NCI-H2196 (cell line): Measurements from ENCODE around the gene LRBA.
A peak's percentile ranks its signal among the peaks of the same experiment; 100 is the strongest.

Experiments
- DNase-seq: peaks from one replicate; lab custom pipeline; 2025; ENCODE audit not compliant: unreplicated experiment; lab: John Stamatoyannopoulos, UW

Gene LRBA

GRCh38 chr4:150253965-150254630, 761.0 kb downstream of the LRBA start:
- no peak for DNase-seq

- no peak for DNase-seq
Observed at GRCh38 chr4:150253416-150253815, 761.7 kb downstream of the LRBA start.

- no peak for DNase-seq
Observed at GRCh38 chr4:150252741-150253140, 762.3 kb downstream of the LRBA start.

GRCh38 chr4:150252306-150252705, 762.8 kb downstream of the LRBA start:
- no peak for DNase-seq

- DNase-seq = no peak
Observed at GRCh38 chr4:150251752-150252190, 763.3 kb downstream of the LRBA start.

- DNase-seq = no peak
Observed at GRCh38 chr4:150250998-150251651, 764.0 kb downstream of the LRBA start.

GRCh38 chr4:150250293-150250997, 764.6 kb downstream of the LRBA start:
- no peak for DNase-seq

GRCh38 chr4:150248181-150248580, 766.9 kb downstream of the LRBA start:
- no peak for DNase-seq

GRCh38 chr4:150247184-150247583, 767.9 kb downstream of the LRBA start:
- DNase-seq = no peak

- DNase-seq = no peak
Observed at GRCh38 chr4:150244600-150244999, 770.5 kb downstream of the LRBA start.

- no peak for DNase-seq
Observed at GRCh38 chr4:150243932-150244331, 771.2 kb downstream of the LRBA start.

GRCh38 chr4:150242820-150243458, 772.1 kb downstream of the LRBA start:
- peak; percentile 15 for DNase-seq

- no peak for DNase-seq
Observed at GRCh38 chr4:150240011-150240410, 775.1 kb downstream of the LRBA start.

GRCh38 chr4:150238591-150238990, 776.5 kb downstream of the LRBA start:
- no peak for DNase-seq

GRCh38 chr4:150237110-150237872, 777.8 kb downstream of the LRBA start:
- DNase-seq = no peak

- no peak for DNase-seq
Observed at GRCh38 chr4:150236626-150237025, 778.5 kb downstream of the LRBA start.

- no peak for DNase-seq
Observed at GRCh38 chr4:150235808-150236271, 779.2 kb downstream of the LRBA start.

- no peak for DNase-seq
Observed at GRCh38 chr4:150235317-150235716, 779.8 kb downstream of the LRBA start.

GRCh38 chr4:150234246-150234645, 780.8 kb downstream of the LRBA start:
- DNase-seq = no peak

GRCh38 chr4:150232029-150232428, 783.1 kb downstream of the LRBA start:
- peak; percentile 3 for DNase-seq
